Body of pancreas (tissue), 4 donors: Measurements from ENCODE around the gene C1QTNF1. TPM values are rescaled to one million over a fixed set of nuclear protein-coding genes. Genes with fewer than 3 reads are reported as not detected.

Source experiments
- ATAC-seq: fragments of 150-250 bp; one replicate; pipeline ENCODE4 v1.9.1; 2016
- DNase-seq, 4 donors: peaks; one replicate each; pipeline ENCODE4 v3.0.0-alpha.2; 2019
- H3K27ac ChIP-seq, 4 donors: fragments of 200-600 bp; sonication (generic); 1 replicate in 3 of 4; 2 replicates in 1 of 4; pipeline versions ENCODE4 v1.5.1 to v1.6.1; 2016 to 2019; ENCODE audit warnings: mild to moderate bottlenecking in 1 of 4, mixed read lengths in 1 of 4, moderate library complexity in 1 of 4
- H3K27me3 ChIP-seq, 2 donors: fragments of 200-600 bp; sonication (generic); one replicate each; pipeline ENCODE4 v1.6.0; 2016; ENCODE audit warnings: mild to moderate bottlenecking in 1 of 2
- H3K36me3 ChIP-seq, 2 donors: fragments of 200-600 bp; sonication (generic); replicated peaks in 1 of 2; 2 replicates each; pipeline ENCODE4 v1.5.1; 2016; ENCODE audit warnings: low read depth in 2 of 2; ENCODE audit not compliant: insufficient read depth in 1 of 2
- H3K4me1 ChIP-seq: fragments of 200-600 bp; sonication (generic); one replicate; pipeline ENCODE4 v1.6.0; 2016
- H3K4me3 ChIP-seq, 2 donors: fragments of 200-600 bp; sonication (generic); 1 replicate in 1 of 2; 2 replicates in 1 of 2; pipeline ENCODE4 v1.5.1; 2016 to 2019
- H3K9me3 ChIP-seq, 3 donors: fragments of 200-600 bp; sonication (generic); 1 replicate in 2 of 3; 2 replicates in 1 of 3; pipeline ENCODE4 v1.5.1; 2016
- POLR2A ChIP-seq, 3 donors: fragments of 450-650 bp; IDR thresholded peaks; one replicate each; pipeline ENCODE4 v1.6.1; 2016; ENCODE audit warnings: antibody characterized with exemption in 3 of 3, mild to moderate bottlenecking in 2 of 3
- WGBS, 2 donors: methylation state at CpG; one replicate each; pipeline ENCODE4 v1.1.5; 2017; 5-methylcytosine and 5-hydroxymethylcytosine counted together
- intact Hi-C: fragments of 100-400 bp; cut with DNase I; formaldehyde crosslinking; loops from one replicate; pipeline ENCODE4 v1.15.1; 2023
- total RNA-seq, 2 donors: library from RNA; depleted of rRNA; stranded (reverse); fragments of >200 nt; gene quantifications; one replicate each; pipeline ENCODE4 v1.1.0, GENCODE V29; 2016
- TF ChIP-seq, protein P1 (sequence below), 7 experiments: fragments of 450-650 bp in 4 of 7; fragments of 200-600 bp in 3 of 7; sonication (generic) in 3 of 7; IDR thresholded peaks; one replicate each; pipeline ENCODE4 v1.5.1; 2016 to 2019; ENCODE audit warnings: antibody characterized with exemption in 7 of 7

Gene C1QTNF1
- total RNA-seq, 2 donors from 2014 or later, result 8.3 to 50.1 TPM

DNA sequence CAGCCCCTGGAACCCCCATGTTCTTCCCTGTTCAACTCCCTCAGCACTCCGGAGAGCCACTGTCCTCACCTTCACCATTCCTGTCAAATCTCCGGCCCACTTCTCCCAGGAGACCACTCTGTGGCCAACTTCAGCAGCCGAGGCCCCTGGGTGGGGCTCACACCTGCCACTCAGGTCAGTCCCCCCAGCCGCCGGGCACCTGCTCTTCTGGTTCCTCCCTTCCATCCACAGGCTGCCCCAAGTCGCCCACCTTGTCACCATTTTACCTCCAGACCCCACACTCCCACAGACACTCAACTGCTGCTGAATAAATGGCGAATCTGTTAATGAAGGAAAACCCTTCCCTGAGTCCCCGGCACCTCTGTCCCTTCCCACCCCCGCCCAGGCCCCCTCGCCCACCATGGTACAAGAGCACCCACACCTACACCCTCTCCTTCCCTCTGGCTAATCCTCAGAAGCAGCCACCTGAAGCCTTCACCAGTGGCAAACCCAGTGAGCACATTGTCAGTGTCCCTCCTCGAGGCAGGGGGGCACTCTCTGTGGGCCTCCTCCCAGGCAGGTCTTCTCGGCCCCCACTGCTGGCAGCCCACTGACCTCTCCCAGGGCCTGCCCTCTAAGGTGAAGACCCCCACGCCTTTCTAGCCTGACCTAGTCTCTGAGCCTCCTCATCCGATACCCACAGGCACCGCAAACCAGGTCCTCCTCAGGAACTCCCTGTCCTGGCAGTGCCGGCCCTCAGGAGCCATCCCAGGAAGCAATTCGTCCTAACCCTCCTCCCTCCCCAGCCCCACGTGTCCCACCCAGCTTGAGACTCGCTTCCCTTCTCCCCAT, 22.6 kb upstream of the C1QTNF1 start:
- no peak for DNase-seq
- no peak overlapping the region for H3K27ac ChIP-seq
- TF ChIP-seq, protein P1, sequence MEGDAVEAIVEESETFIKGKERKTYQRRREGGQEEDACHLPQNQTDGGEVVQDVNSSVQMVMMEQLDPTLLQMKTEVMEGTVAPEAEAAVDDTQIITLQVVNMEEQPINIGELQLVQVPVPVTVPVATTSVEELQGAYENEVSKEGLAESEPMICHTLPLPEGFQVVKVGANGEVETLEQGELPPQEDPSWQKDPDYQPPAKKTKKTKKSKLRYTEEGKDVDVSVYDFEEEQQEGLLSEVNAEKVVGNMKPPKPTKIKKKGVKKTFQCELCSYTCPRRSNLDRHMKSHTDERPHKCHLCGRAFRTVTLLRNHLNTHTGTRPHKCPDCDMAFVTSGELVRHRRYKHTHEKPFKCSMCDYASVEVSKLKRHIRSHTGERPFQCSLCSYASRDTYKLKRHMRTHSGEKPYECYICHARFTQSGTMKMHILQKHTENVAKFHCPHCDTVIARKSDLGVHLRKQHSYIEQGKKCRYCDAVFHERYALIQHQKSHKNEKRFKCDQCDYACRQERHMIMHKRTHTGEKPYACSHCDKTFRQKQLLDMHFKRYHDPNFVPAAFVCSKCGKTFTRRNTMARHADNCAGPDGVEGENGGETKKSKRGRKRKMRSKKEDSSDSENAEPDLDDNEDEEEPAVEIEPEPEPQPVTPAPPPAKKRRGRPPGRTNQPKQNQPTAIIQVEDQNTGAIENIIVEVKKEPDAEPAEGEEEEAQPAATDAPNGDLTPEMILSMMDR (IDR thresholded peaks at IDR 0.05), result no peak
- no peak for TF ChIP-seq POLR2A (IDR thresholded peaks at IDR 0.05)
- no peak for ATAC-seq
- H3K27me3 ChIP-seq, result no peaks in the 10 kb centered on the region
- H3K4me3 ChIP-seq, result no peak overlapping the region
- intact Hi-C loops, result no loop called here
- peaks cover 21% of the 10 kb centered on the region for H3K4me1 ChIP-seq
- H3K36me3 ChIP-seq, result peaks cover 0 to 6% of the 10 kb centered on the region in 2 donors
- WGBS, 2 donors, result 87 to 91% methylated on average over 19 of the region's 19 CpGs
- H3K9me3 ChIP-seq, result no peaks in the 10 kb centered on the region

DNA sequence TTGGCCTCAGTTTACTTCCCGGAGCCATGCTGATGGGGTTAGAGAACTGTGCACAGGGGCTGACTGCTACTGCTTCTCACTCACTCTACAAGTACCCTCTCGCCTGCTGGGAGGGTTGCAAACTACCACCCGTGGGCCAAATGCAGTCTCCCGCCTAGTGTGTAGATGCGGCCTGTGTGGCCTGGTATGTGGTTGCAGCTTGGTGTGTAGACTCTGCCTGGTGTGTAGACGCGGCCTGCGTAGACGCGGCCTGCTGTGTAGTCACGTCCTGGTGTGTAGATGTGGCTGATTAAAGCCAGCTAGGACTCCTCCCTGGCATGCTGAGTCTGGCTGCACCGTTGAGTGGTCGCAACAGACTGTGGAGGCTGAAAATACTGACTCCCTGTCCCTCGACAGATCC, 21.7 kb upstream of the C1QTNF1 start:
- no peak overlapping the region for H3K4me3 ChIP-seq
- no peak for DNase-seq
- TF ChIP-seq, protein P1 (IDR thresholded peaks at IDR 0.05), result no peak
- TF ChIP-seq POLR2A (IDR thresholded peaks at IDR 0.05), result no peak
- no peak overlapping the region for H3K27ac ChIP-seq
- peaks cover 24% of the 10 kb centered on the region for H3K4me1 ChIP-seq
- no peak for ATAC-seq
- H3K36me3 ChIP-seq, result peaks cover 0 to under 1% of the 10 kb centered on the region in 2 donors
- intact Hi-C loops, result no loop called here
- WGBS, 2 donors, result 88 to 94% methylated on average over 5 to 14 of the region's 14 CpGs
- H3K27me3 ChIP-seq, result no peaks in the 10 kb centered on the region
- H3K9me3 ChIP-seq, result no peaks in the 10 kb centered on the region

DNA sequence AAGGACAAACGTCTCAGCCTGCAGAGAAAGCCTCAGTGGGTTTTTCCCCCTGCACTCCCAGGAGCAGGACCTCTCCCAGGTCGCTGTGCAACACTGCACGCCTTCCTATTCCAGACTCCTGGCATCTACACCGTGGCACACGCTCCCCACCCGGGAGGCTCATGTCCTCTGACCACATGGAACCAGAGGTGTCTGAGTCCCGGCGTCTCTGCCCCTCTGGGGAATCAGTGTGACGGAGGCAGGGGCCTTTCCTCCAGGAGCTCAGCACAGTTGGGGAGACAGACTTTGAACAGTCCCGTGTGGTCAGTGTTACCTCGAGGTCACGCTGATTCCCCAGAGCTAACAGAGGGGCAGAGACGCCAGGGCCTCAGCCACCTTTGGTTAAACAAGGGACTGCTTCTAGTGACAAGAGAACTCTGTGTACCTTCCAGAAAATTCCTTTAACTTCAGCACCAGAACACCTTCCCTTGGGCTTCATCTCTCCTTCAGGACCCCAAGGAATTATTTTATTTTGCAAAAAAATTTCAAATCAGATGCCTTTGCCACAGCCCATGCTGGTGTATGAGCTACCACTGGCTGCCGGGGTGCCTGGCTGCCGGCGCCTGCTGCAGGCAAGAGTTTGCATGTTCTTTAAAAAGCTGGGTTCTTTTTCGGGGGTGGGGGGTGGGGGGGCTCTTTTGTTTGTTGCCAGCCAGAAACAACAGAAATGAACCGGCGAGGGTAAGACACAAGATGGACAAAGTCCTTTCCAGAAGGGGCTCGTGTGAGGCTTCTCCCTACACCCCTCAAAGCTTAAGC, 21.0 kb upstream of the C1QTNF1 start:
- Histone ChIP-seq H3K36me3 (no peaks in the 10 kb centered on the region), H3K4me3 (no peak overlapping the region), H3K27me3 (no peaks in the 10 kb centered on the region), H3K9me3 (no peaks in the 10 kb centered on the region), H3K27ac (no peak overlapping the region), H3K4me1 (peaks cover 31% of the 10 kb centered on the region)
- intact Hi-C loops, result no loop called here
- DNase-seq (no peak), ATAC-seq (no peak)
- no peak for TF ChIP-seq POLR2A (IDR thresholded peaks at IDR 0.05)
- TF ChIP-seq, protein P1 (IDR thresholded peaks at IDR 0.05), result no peak
- WGBS, 2 donors, result 76% methylated on average over 18 to 20 of the region's 20 CpGs

DNA sequence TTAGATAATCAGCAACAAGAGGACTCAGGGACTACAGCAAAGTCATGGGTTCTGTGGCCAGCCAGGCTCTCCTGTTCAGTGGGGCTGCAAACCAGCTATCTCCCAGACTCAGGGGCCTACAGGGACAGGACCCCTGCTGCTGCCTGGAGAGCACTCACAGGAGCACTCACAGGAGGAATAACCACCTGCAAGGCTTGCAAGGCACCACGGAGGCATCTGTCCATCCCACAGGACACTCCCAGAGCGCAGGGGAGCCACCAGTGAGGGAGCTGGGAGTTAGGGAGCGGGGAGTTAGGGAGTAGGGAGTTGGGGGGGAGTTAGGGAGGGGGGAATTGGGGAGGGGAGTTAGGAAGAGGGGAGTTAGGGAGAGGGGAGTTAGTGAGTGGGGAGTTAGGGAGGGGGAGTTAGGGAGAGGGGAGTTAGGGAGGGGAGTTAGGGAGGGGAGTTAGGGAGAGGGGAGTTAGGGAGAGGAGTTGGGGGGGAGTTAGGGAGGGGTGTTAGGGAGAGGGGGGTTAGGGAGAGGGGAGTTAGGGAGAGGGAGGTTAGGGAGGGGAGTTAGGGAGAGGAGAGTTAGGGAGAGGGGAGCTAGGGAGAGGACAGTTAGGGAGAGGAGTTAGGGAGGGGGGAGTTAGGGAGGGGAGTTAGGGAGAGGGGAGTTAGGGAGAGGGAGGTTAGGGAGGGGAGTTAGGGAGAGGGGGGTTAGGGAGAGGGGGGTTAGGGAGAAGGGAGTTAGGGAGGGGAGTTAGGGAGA, 20.1 kb upstream of the C1QTNF1 start:
- Histone ChIP-seq H3K4me1 (peaks cover 39% of the 10 kb centered on the region), H3K36me3 (no peaks in the 10 kb centered on the region), H3K4me3 (no peak overlapping the region), H3K27me3 (no peaks in the 10 kb centered on the region), H3K27ac (no peak overlapping the region), H3K9me3 (no peaks in the 10 kb centered on the region)
- WGBS, 2 donors, result 76% methylated on average over 3 of the region's 3 CpGs; no CpG with 5 or more reads in 1 of the 2 donors
- no peak for DNase-seq
- intact Hi-C loops, result no loop called here
- no peak for ATAC-seq
- TF ChIP-seq, protein P1 (IDR thresholded peaks at IDR 0.05), result no peak
- TF ChIP-seq POLR2A (IDR thresholded peaks at IDR 0.05), result no peak
